Stimulated activated CD8-positive, alpha-beta memory T cell treated with anti-CD3 and anti-CD28 coated beads, Interleukin-7, amount 100 ng/mL, for 1 hour (primary cell): ENCODE results near the gene TMEM202.
"Not testable (repeated sequence)": the region's sequence is repeated elsewhere in the genome, so short reads cannot be mapped to it uniquely, and the experiment has no call there.

ENCODE experiments used
- DNase-seq, 2 donors: peaks; one replicate each; pipeline ENCODE4 v3.0.0-alpha.2; 2020; ENCODE audit warnings: low read depth in 2 of 2

Gene TMEM202

GRCh38 chr15:72397796-72398588 is at the start of gene TMEM202:
Gene TMEM202, plus strand, starts transcription at chr15:72398305. Its CDS starts 22 bp downstream, at chr15:72398327.
- no peak for DNase-seq

- DNase-seq, result no peak
These were observed 44.8 kb upstream of the TMEM202 start for GRCh38 chr15:72353266-72353665.

GRCh38 chr15:72354496-72354895 is 43.6 kb upstream of the TMEM202 start:
- DNase-seq, result no peak

GRCh38 chr15:72358121-72358520 is 40.0 kb upstream of the TMEM202 start:
- DNase-seq, result no peak

GRCh38 chr15:72358650-72359171 is 39.4 kb upstream of the TMEM202 start:
- DNase-seq, result no peak

GRCh38 chr15:72361176-72361575 is 36.9 kb upstream of the TMEM202 start:
- DNase-seq, result no peak

- DNase-seq, result no peak
These were observed 32.3 kb upstream of the TMEM202 start for GRCh38 chr15:72365844-72366243.

- no peak for DNase-seq
These were observed 29.8 kb upstream of the TMEM202 start for GRCh38 chr15:72368325-72368724.

GRCh38 chr15:72368899-72369298 is 29.2 kb upstream of the TMEM202 start:
- no peak for DNase-seq

- DNase-seq, result no peak
These were observed 28.1 kb upstream of the TMEM202 start for GRCh38 chr15:72369964-72370363.

- no peak for DNase-seq
These were observed 25.7 kb upstream of the TMEM202 start for GRCh38 chr15:72372361-72372760.

GRCh38 chr15:72375501-72375845 is 22.6 kb upstream of the TMEM202 start:
- no peak for DNase-seq

- DNase-seq, result peak; percentile 91 to 92
These were observed 22.1 kb upstream of the TMEM202 start, which contains the start of gene HEXA for GRCh38 chr15:72375846-72376581. Gene HEXA, minus strand, starts transcription at chr15:72376014. Its CDS starts 42 bp downstream, at chr15:72375972.

GRCh38 chr15:72377331-72377730 is 20.8 kb upstream of the TMEM202 start:
- DNase-seq, result no peak

- DNase-seq, result not testable (repeated sequence)
These were observed 19.0 kb upstream of the TMEM202 start for GRCh38 chr15:72379106-72379505.

GRCh38 chr15:72379856-72380430 is 18.2 kb upstream of the TMEM202 start:
- no peak for DNase-seq

GRCh38 chr15:72380743-72381142 is 17.4 kb upstream of the TMEM202 start:
- DNase-seq, result no peak

GRCh38 chr15:72382146-72382545 is 16.0 kb upstream of the TMEM202 start:
- no peak for DNase-seq

GRCh38 chr15:72387741-72388140 is 10.4 kb upstream of the TMEM202 start:
- DNase-seq, result no peak

- no peak for DNase-seq
These were observed 8.9 kb upstream of the TMEM202 start for GRCh38 chr15:72389231-72389630.

- DNase-seq, result not testable (repeated sequence)
These were observed 1.8 kb upstream of the TMEM202 start for GRCh38 chr15:72396331-72396730.

- no peak for DNase-seq
These were observed 543 bp downstream of the TMEM202 start for GRCh38 chr15:72398648-72399047.
